OCI-LY1 (cell line): ENCODE results near the gene WIPF2.
"Not testable (repeated sequence)": the region's sequence is repeated elsewhere in the genome, so short reads cannot be mapped to it uniquely, and the experiment has no call there.

ENCODE experiments used
- H2AFZ ChIP-seq: fragments of 200-600 bp; sonication (generic), shearing (Covaris generic); 2 replicates; pipeline ENCODE4 v1.6.0; 2014; ENCODE audit warnings: antibody characterized with exemption, mild to moderate bottlenecking, low read length
- H3F3A ChIP-seq: fragments of 200-600 bp; sonication (generic), shearing (Covaris generic); 2 replicates; pipeline ENCODE4 v1.6.0; 2014; ENCODE audit warnings: mild to moderate bottlenecking, antibody characterized with exemption, low read length, moderate library complexity; ENCODE audit not compliant: insufficient read depth
- H3K27ac ChIP-seq: fragments of 200-600 bp; sonication (generic); 2 replicates; pipeline ENCODE4 v1.5.1; 2014; ENCODE audit warnings: low read length, mixed run types, mild to moderate bottlenecking, low read depth; ENCODE audit not compliant: poor library complexity, severe bottlenecking
- H3K27me3 ChIP-seq: fragments of 200-600 bp; sonication (generic); 2 replicates; pipeline ENCODE4 v1.6.0; 2014; ENCODE audit warnings: antibody characterized with exemption, mild to moderate bottlenecking, low read length, moderate library complexity; ENCODE audit not compliant: insufficient read depth
- H3K36me3 ChIP-seq: fragments of 200-600 bp; sonication (generic); 2 replicates; pipeline ENCODE4 v1.6.1; 2014; ENCODE audit warnings: mild to moderate bottlenecking, antibody characterized with exemption, low read length, moderate library complexity, mixed read lengths; ENCODE audit not compliant: insufficient read depth
- H3K4me1 ChIP-seq: fragments of 200-600 bp; sonication (generic); 2 replicates; pipeline ENCODE4 v1.5.1; 2014; ENCODE audit warnings: mild to moderate bottlenecking, low read length, moderate library complexity; ENCODE audit not compliant: insufficient read depth, severe bottlenecking
- H3K4me2 ChIP-seq: fragments of 200-600 bp; sonication (generic), shearing (Covaris generic); 2 replicates; pipeline ENCODE4 v1.6.1; 2014; ENCODE audit warnings: low read length
- H3K4me3 ChIP-seq: fragments of 200-600 bp; sonication (generic); 2 replicates; pipeline ENCODE4 v1.5.1; 2014; ENCODE audit warnings: low read length, low read depth, mild to moderate bottlenecking, mixed read lengths; ENCODE audit not compliant: poor library complexity, severe bottlenecking
- H3K79me2 ChIP-seq: fragments of 200-600 bp; shearing (Covaris generic); 2 replicates; pipeline ENCODE4 v1.6.1; 2016; ENCODE audit warnings: mixed run types, low read length, mixed read lengths; ENCODE audit not compliant: insufficient read depth
- H3K9ac ChIP-seq: fragments of 200-600 bp; sonication (generic), shearing (Covaris generic); 2 replicates; pipeline ENCODE4 v1.6.1; 2014; ENCODE audit warnings: mild to moderate bottlenecking, low read length, mixed read lengths
- H3K9me2 ChIP-seq: fragments of 200-600 bp; sonication (generic), shearing (Covaris generic); 2 replicates; pipeline ENCODE4 v1.6.1; 2014; ENCODE audit warnings: low read depth, mild to moderate bottlenecking, low read length, mixed read lengths
- H3K9me3 ChIP-seq: fragments of 200-600 bp; shearing (Covaris generic); 2 replicates; pipeline ENCODE4 v1.6.1; 2014; ENCODE audit warnings: low read length, mixed read lengths
- H4K20me1 ChIP-seq: fragments of 200-600 bp; sonication (generic), shearing (Covaris generic); 2 replicates; pipeline ENCODE4 v1.6.0; 2016; ENCODE audit warnings: mild to moderate bottlenecking, low read length; ENCODE audit not compliant: insufficient read depth
- EZH2 ChIP-seq: fragments of 200-600 bp; sonication (generic), shearing (Covaris generic); IDR thresholded peaks from 2 replicates; pipeline ENCODE4 v1.8.0; 2017; ENCODE audit warnings: borderline replicate concordance, mixed run types, mild to moderate bottlenecking, antibody characterized with exemption, low read length, moderate library complexity, mixed read lengths
- TF ChIP-seq, protein P1 (sequence below): fragments of 200-600 bp; sonication (generic), shearing (Covaris generic); IDR thresholded peaks from 2 replicates; pipeline ENCODE4 v1.5.1; 2017; ENCODE audit warnings: mild to moderate bottlenecking, antibody characterized with exemption, low read length, moderate library complexity, mixed read lengths

The WIPF2 gene

DNA sequence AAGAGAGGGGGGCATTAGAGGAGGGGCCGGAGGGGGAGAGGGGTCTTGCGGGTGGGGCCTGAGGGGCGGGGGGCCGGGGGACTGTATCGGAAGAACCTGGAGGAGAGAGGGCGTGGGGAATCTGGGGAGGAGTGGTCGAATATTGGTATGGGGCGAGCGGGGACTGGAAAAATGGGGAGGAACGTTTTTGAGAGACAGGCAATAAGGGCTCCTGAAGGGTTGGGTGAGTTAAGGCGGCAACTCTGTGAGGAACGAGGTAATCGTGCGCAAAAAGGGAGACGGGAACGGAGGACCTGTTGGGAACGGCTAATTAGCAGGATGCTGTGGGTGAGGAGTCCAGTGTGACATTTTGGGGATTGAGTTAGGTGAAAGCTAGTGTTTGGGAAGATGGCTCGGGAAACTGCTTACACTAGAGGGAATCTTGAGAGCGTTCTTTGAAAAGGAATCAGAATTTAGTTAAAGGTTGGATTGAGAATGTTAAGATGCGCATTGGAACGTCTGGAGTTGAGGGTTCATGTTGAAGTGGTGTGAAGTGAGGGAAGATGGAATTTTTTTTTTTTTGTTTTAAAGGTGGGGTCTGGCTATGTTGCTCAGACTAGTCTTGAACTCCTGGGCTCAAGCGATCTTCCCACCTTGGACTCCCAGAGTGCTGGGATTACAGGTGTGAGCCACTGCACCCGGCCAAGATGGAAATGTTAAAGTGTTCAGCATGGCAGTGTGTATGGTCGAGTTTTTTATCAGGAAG, 662 bp downstream of the WIPF2 start:
- peaks cover 20% of the 10 kb centered on the region for H3K79me2 ChIP-seq
- no peaks in the 10 kb centered on the region; the same call in 1 of the 2 replicates for H3K36me3 ChIP-seq
- no peak for TF ChIP-seq EZH2
- TF ChIP-seq, protein P1, sequence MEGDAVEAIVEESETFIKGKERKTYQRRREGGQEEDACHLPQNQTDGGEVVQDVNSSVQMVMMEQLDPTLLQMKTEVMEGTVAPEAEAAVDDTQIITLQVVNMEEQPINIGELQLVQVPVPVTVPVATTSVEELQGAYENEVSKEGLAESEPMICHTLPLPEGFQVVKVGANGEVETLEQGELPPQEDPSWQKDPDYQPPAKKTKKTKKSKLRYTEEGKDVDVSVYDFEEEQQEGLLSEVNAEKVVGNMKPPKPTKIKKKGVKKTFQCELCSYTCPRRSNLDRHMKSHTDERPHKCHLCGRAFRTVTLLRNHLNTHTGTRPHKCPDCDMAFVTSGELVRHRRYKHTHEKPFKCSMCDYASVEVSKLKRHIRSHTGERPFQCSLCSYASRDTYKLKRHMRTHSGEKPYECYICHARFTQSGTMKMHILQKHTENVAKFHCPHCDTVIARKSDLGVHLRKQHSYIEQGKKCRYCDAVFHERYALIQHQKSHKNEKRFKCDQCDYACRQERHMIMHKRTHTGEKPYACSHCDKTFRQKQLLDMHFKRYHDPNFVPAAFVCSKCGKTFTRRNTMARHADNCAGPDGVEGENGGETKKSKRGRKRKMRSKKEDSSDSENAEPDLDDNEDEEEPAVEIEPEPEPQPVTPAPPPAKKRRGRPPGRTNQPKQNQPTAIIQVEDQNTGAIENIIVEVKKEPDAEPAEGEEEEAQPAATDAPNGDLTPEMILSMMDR = no peak
- H3K9me3 ChIP-seq = no peaks in the 10 kb centered on the region
- no peaks in the 10 kb centered on the region for H4K20me1 ChIP-seq
- no peaks in the 10 kb centered on the region; the same call in 1 of the 2 replicates for H3F3A ChIP-seq
- H3K9me2 ChIP-seq = no peaks in the 10 kb centered on the region
- H3K4me1 ChIP-seq = peaks cover 17% of the 10 kb centered on the region
- peak overlapping the region; percentile 96 for H3K9ac ChIP-seq
- no peak overlapping the region for H2AFZ ChIP-seq
- peak overlapping the region; percentile 99 for H3K4me2 ChIP-seq
- peak overlapping the region; percentile 59 for H3K27ac ChIP-seq
- no peaks in the 10 kb centered on the region for H3K27me3 ChIP-seq
- H3K4me3 ChIP-seq = peak overlapping the region; percentile 100

DNA sequence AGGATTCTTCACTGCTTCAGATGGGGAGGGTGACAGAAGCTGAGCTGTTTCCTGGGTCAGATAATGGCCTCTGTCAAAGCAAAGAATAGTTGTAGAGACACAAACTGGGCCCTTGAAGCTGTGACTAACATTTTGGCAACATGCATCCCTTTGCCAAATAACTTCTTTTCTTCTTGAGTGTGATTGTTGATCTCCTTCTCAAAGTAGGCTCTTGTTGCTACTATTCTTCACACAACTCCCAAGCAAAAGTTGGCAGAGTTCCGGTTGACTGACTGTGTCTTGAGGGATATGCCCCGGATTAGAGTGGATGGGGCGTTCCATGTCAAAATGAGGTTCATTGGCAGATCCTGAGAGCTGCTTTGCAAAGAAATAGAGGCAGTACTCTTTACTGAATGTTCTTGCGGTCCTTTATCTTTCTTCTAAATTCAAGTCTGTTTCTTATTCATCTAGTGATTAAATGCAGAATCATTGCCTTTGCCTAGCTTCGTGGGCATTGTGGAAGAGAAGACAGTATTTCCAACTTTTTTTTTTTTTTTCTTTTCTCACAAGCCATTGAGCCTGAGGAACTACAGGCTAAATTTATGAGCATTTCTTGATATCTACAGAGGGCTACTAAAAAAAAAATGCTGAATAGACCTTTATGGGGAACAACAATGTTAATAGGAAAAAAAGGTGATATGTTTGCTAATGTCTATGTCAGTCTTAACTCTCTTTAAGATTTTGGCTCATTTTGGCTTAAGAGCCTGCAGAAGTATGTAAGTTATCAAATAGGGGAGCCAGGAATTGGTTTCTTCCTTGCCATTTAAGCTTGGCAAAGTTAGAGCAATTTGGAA, 5.8 kb downstream of the WIPF2 start:
- no peaks in the 10 kb centered on the region for H3K9me2 ChIP-seq
- H3K27me3 ChIP-seq = no peaks in the 10 kb centered on the region
- no peak overlapping the region for H3K27ac ChIP-seq
- H3K4me1 ChIP-seq = peaks cover 4% of the 10 kb centered on the region
- no peaks in the 10 kb centered on the region; the same call in 1 of the 2 replicates for H3F3A ChIP-seq
- H3K4me3 ChIP-seq = no peak overlapping the region
- H3K79me2 ChIP-seq = peaks cover 30% of the 10 kb centered on the region
- H3K9me3 ChIP-seq = no peaks in the 10 kb centered on the region
- H2AFZ ChIP-seq = no peak overlapping the region
- H4K20me1 ChIP-seq = no peaks in the 10 kb centered on the region
- H3K36me3 ChIP-seq = peaks cover 8% of the 10 kb centered on the region
- TF ChIP-seq EZH2 = no peak
- TF ChIP-seq, protein P1 = no peak
- H3K9ac ChIP-seq = no peak overlapping the region; the same call in 1 of the 2 replicates
- no peak overlapping the region for H3K4me2 ChIP-seq

DNA sequence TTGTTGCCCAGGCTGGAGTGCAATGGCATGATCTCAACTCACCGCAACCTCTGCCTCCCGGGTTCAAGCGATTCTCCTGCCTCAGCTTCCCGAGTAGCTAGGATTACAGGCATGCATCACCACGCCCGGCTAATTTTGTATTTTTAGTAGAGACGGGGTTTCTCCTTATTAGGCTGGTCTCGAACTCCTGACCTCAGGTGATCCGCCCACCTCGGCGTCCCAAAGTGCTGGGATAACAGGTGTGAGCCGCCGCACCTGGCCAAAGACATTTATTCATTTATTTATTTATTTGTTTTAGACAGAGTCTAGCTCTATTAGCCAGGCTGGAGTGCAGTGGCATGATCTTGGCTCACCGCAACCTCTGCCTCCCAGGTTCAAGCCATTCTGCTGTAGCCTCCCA, 10.0 kb downstream of the WIPF2 start:
- H3K4me2 ChIP-seq, H3F3A ChIP-seq, H3K4me3 ChIP-seq, H3K9ac ChIP-seq, H4K20me1 ChIP-seq, H3K9me2 ChIP-seq, H2AFZ ChIP-seq, H3K27me3 ChIP-seq, H3K27ac ChIP-seq, H3K9me3 ChIP-seq, H3K4me1 ChIP-seq: not testable (repeated sequence)
- peaks cover 22% of the 10 kb centered on the region for H3K36me3 ChIP-seq
- peaks cover 15% of the 10 kb centered on the region; the same call in 1 of the 2 replicates for H3K79me2 ChIP-seq
